GM18517 (cell line): Measurements from ENCODE around the gene HES7.
"Not testable (repeated sequence)": the region's sequence is repeated elsewhere in the genome, so short reads cannot be mapped to it uniquely, and the experiment has no call there.

ENCODE experiments used
- ATAC-seq: cut with Tn5 transposase; IDR thresholded peaks from one replicate; pipeline ENCODE4 v1.9.1; 2021; ENCODE audit warnings: mild to moderate bottlenecking, moderate library complexity; ENCODE audit not compliant: unreplicated experiment

HES7 gene

DNA sequence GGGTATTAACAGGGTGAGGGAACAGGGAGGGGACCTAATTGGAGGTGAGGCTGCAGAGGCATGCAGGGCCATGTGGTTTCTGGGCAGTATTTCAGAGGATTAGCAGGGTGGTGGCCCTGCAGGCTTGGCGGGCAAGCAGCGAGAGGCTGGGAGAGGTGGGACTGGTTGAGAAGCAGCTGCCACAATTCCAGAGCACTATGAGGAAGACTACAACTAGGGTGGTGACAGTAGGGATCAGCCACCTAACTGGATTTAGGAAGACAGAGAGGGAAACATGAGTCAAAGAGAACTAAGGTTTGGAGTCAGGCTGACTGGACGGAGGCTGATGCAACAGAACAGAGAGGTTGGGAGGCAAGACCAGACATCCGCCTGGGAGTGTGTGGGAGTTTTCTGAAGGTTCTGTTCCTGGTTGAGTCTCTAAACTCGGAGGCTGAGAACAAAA is 17.9 kb downstream of the HES7 start:
- ATAC-seq, result no peak

DNA sequence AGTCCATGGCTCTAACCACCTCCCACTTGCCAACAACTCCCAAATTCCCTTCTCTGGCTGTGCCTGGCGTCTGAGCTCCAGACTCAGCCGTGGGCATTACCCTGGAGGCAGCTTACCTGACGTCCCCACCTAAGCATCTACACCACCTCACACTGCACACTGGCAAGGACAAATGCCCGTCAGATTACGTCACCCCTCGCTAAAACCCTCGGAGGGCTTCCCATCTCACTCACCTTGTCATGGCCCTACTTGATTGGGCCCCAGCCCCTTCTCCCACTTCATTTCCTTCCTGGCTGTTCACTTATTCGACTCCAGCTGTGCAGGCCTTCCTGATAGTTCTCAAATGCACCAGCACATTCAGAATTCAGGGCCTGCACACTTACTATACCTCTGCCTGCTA is 19.0 kb downstream of the HES7 start:
- no peak for ATAC-seq

DNA sequence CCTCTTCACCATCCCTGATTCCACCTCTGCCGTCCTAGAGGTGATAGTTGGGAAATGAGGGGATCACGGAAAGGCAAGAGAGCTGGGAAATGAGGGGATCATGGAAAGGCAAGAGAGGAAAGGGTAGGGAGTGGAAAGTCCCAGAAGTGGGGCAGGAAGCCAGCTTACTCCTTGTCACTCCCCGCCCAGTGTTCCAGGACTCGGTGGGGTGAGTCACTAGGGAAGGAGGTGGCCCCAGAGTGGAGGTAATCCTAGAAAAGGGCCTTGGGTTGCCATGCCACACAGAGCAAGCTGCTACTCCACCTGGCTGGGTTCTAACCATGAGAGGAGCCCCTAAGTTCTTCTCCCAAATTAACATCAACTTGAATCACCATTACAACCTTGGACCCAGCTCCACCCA is 20.4 kb downstream of the HES7 start:
- no peak for ATAC-seq

GRCh38 chr17:8101721-8102120 is 22.2 kb downstream of the HES7 start:
- ATAC-seq, result no peak

GRCh38 chr17:8100763-8101162 is 23.1 kb downstream of the HES7 start:
- ATAC-seq, result no peak

DNA sequence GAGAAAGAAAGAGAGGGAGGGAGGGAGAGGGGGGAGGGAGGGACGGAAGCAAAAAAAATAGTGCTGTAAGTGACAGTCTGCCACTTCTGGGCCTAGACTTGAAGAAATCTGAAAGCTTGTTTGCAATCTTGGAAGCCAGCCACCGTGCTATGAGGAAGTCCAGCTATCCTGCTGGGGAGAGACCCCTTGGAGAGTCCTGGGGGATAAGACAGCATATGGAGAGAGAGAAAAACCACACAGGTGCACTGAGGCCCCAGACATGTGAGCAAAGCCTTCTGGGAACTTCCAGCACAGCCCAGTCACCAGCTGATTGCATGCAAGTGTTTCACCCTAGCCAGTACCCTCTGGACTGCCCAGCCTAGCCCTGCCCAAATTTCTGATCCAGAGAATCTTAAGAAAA is 23.8 kb downstream of the HES7 start:
- no peak for ATAC-seq

GRCh38 chr17:8096541-8096940 is 27.4 kb downstream of the HES7 start:
- ATAC-seq, result no peak

DNA sequence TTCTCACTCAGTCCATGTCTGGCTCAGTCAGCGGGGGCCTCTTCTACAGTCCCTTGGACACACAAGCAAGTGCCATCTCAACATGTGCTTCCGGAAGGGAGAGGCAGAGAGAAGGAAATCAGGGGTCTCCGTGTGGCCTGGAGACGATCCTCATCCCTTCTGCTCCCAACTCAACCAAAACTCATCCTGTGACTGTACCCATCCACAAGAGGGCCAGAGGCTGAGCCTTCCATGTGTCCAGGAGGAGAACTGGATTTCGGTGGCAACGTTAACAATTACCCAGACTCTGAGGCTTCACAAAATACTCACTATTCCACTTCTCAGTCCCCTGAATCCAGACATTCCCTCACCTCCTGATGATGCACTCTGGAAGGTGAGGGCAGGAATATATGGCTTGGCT is 28.5 kb downstream of the HES7 start:
- no peak for ATAC-seq

- no peak for ATAC-seq
Measured at GRCh38 chr17:8091033-8091687, 32.7 kb downstream of the HES7 start.

- no peak for ATAC-seq
Measured at GRCh38 chr17:8089728-8090127, 34.2 kb downstream of the HES7 start.

- no peak for ATAC-seq
Measured at GRCh38 chr17:8087952-8088230, 36.0 kb downstream of the HES7 start.

DNA sequence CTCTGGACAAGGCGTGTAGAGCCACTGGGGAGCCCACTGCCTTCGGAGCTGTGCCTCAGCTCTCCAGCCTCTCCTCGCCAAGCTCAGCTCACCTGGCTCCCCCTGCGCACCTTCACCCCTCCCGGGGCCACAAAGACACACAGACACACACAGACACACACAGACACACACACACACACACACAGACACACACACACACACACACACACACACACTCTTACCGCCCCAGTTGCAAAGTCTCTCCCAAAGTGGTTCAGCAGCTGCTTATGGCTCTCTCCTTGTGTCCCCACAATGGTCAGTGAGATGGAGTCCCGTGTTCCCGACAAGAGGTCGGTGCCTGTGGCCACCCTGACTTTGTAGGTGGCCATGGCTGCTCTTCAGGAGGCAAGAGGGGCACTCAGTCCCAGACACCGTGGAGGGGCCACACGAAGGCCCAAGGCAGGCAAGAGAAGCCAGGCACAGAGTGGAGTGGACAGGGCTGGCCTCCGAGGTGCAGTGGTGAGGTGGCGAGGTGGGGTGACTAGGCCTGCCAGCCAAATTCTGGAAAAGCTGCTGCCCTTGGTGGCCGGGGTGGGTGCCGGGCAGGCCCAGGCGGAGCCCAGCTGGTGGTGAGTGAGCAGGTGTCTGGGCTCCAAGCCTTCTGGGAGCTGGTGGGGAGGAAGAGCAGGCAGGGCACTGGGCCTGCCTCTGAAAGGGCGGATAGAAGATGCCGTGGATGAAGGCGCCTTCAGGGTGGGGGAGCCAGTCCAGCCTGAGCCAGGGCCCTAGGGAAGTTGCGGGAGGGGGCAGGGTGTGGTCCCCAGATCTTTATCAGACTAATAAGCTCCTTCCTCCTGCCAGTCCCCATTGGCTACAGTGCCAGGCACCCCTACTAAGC is 36.6 kb downstream of the HES7 start, which contains the start of gene ALOX12B:
Gene ALOX12B, minus strand, starts transcription at position 642 of the 877 bp plus-strand sequence. Its CDS starts 274 bp downstream, at position 368.
- ATAC-seq, result no peak

GRCh38 chr17:8084250-8084649 is 39.7 kb downstream of the HES7 start:
- no peak for ATAC-seq

DNA sequence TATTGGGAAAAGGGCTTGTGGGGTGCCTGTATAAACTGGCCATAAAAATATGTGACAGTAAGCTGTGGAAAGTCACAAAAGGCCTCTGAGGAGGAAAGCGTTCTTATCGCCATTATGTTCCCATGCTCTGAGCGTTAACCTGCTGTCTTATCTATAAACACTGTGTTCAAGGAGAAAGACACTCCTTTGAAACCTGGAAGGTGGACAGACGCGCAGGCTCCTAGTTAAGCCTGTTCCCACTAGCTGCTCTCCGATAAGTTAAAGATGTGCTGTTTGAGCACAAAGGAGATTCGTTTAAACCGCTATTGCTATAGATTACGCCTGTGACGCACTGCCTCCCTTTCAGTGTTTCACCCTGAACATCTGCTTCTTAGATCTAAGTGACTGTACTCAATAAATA is 41.6 kb downstream of the HES7 start:
- no peak for ATAC-seq

GRCh38 chr17:8081876-8082275 is 42.0 kb downstream of the HES7 start:
- ATAC-seq, result no peak

DNA sequence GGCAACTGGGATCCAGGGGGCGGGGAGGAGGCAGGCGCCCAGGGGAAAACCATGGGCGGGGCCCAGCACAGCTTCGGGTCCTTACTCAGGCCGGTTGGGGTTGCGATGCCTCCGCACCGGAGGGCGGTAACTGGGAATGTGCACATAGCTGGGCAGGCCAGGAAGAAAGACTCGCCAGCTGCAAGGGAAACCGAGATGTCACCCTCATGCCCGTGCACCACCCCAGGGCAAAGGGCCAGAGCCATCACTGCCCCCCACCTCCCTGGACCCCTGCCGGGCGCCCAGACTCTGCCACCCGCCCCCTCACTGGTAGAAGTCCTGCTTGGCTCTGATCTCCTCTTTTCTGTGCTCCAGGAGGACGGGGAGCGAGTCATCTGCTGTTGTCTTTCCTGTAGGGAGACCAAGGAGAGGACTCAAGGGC is 43.1 kb downstream of the HES7 start:
- no peak for ATAC-seq

DNA sequence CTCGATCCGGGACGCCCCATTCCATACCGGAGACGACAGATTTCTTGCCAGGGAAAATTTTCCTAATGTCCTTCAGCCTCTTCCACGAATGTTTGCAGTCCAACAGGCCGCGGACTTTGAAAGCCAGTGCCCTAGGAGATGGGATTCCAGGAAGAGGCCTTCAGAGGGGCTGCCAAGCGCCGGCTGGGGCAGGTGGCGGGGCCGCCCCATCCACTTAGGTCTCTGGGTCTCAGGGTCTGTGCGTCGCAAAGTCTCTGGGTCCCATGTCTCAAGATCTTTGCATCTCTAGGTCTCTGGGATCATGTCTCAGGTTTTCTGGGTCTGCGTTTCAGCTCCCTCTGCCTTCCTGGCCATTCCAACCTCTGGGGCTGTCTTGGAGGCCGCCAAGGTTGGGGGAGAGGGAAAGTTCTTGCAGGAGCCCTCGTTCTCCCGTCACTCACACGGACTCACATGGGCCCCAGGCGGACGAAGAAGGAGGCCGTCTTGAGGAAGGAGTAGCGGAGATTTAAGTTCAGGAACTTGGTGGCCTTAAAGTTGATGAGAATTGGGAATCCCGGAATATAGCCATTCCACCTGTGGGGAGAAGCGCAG is 43.6 kb downstream of the HES7 start:
- ATAC-seq, result no peak

- ATAC-seq, result no peak
Measured at GRCh38 chr17:8079291-8080207, 44.4 kb downstream of the HES7 start.

- not testable (repeated sequence) for ATAC-seq
Measured at GRCh38 chr17:8077939-8078338, 46.0 kb downstream of the HES7 start.

DNA sequence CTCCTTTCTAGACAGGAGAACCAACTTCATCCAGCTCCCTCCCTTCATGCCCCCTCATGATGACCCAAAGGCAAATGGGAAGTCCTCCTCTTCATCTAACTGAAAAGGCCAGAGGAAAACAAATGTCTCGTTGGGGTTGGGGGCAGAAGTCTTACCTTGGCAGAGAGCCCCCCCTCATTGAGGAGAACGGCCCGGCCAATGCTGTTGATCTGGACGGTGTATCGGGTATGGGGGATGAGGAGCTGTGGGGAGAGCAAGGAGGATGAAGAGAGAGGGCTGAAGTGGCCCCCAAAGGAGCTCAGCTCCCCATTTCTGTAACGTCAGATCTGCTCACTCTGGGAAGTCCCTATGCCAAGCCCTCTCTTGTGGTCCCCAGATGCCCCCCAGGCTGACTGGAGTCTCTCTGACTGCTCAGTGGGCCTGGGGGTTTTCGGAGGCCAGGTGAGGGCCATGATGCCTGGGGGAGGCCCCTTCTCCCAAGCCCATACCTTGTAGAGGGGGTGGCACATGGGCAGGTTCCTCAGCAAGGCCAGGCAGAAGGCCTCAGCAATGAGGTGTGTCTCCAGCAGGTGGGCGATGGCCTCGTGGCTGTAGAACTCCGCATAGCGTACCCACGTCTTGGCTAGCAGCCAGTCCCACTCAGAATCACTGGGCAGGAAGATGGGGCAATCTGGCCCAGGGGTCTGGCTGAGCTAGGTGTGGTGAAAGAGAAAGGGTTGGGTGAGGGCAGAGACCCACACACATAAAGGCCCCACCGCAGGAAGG is 47.2 kb downstream of the HES7 start:
- no peak for ATAC-seq
